ENCODE results near the gene SNRNP200. TPM values are rescaled to one million over a fixed set of nuclear protein-coding genes. Genes with fewer than 3 reads are reported as not detected.

Gene SNRNP200
- total RNA-seq, 2 experiments from 2014 or later, result 170 to 182 TPM

DNA sequence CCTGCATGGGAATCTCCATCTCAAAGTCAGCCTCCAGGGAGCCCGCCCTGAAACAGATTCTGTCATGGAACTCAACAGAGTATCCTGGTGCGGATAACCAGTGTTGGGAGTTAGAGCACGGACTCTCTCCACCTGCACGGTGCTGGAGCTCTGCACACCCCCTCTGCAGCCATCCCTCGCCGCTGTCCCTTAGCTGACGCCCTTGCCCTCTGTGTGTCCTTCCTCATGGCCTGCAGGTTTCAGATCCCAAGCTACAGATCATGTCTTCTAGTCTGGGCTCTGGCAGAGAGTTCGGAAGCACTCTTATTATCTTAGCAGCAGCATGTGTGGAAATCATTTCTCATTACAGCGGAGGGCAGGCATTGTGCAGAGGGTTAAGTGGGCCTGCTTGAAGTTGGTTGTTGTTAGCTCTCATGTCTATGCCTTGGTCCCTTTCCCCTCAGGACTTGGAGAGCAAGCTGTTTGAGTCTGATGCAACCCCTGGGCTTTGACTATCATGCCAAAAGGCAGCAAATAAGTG lies 65.5 kb downstream of the SNRNP200 start:
- DNase-seq (no peak), ATAC-seq (no peak)
- peaks cover 31% of the 10 kb centered on the region for H3K4me1 Mint-ChIP-seq
- no peak overlapping the region for H3K27ac Mint-ChIP-seq
- H3K9me3 Mint-ChIP-seq (ENCODE audit: low read depth), result no peaks in the 10 kb centered on the region
- no peak overlapping the region for H3K4me3 Mint-ChIP-seq
- no peaks in the 10 kb centered on the region for H3K27me3 Mint-ChIP-seq
- H3K36me3 Mint-ChIP-seq, result peaks cover 2% of the 10 kb centered on the region
- CTCF ChIA-PET, result interaction anchor here (1.0 to 1.9 kb wide), 3 partner anchors 12 to 26 kb away, joined by 4 to 5 read pairs (median 5); no protein-coding TSS in a partner anchor

GRCh38 chr2:96239091-96239490 lies 66.3 kb downstream of the SNRNP200 start:
- no peak overlapping the region for H3K27ac Mint-ChIP-seq
- ATAC-seq (no peak), DNase-seq (no peak)
- CTCF ChIA-PET, result interaction anchor here (1.0 to 1.9 kb wide), 3 partner anchors 11 to 26 kb away, joined by 4 to 5 read pairs (median 5); no protein-coding TSS in a partner anchor
- H3K27me3 Mint-ChIP-seq, result no peaks in the 10 kb centered on the region
- H3K36me3 Mint-ChIP-seq, result no peaks in the 10 kb centered on the region
- no peaks in the 10 kb centered on the region for H3K9me3 Mint-ChIP-seq (ENCODE audit: low read depth)
- H3K4me3 Mint-ChIP-seq, result no peak overlapping the region
- H3K4me1 Mint-ChIP-seq, result peaks cover 29% of the 10 kb centered on the region

DNA sequence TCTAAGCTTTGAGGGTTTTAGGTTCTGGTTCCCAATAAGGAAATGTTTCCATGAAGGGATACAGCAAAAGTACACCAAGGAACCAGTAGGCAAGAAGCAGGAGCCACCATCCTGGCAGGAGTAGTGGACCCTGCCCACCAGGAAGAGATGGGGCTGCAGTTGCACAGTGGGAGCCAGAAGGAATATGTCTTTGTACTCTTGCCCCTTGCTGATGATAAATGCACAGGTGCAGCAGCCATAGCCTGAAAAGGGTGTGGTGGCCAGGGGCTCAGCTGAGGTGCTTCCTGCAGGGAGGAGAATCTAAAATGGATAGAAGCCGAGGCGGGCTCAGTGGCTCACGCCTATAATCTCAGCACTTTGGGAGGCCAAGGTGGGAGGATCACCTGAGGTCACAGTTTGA lies 67.1 kb downstream of the SNRNP200 start:
- CTCF ChIA-PET, result interaction anchor here (1.9 kb wide), 1 partner anchor 10 kb away, joined by 5 read pairs; no protein-coding TSS in a partner anchor
- no peak overlapping the region for H3K4me3 Mint-ChIP-seq
- no peaks in the 10 kb centered on the region for H3K27me3 Mint-ChIP-seq
- DNase-seq (no peak), ATAC-seq (no peak)
- no peaks in the 10 kb centered on the region for H3K9me3 Mint-ChIP-seq (ENCODE audit: low read depth)
- no peak overlapping the region for H3K27ac Mint-ChIP-seq
- H3K36me3 Mint-ChIP-seq, result no peaks in the 10 kb centered on the region
- H3K4me1 Mint-ChIP-seq, result peaks cover 27% of the 10 kb centered on the region

DNA sequence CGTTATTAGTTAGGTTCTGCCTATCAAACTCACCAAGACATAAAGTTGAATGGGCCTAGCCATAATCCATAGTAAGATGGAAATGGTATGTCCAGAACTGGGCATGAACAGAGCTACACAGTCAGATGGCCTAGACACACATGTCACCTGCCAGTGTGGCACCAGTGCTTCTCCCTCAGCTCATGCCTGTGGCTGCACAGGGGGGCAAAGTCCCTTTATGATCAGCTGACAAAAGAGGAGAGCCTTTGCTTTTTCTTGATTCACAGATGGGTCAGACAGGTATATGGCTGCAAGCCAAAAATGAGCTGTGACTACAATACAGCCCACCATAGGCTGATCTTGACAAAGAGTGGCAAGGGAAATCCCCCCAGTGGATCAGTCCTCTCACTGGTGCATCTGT lies 68.5 kb downstream of the SNRNP200 start:
- no peaks in the 10 kb centered on the region for H3K9me3 Mint-ChIP-seq (ENCODE audit: low read depth)
- H3K27ac Mint-ChIP-seq, result no peak overlapping the region
- ATAC-seq, result no peak
- no peak for DNase-seq
- H3K27me3 Mint-ChIP-seq, result no peaks in the 10 kb centered on the region
- CTCF ChIA-PET, result no interaction called here
- H3K4me3 Mint-ChIP-seq, result no peak overlapping the region
- H3K4me1 Mint-ChIP-seq, result peaks cover 13% of the 10 kb centered on the region
- no peaks in the 10 kb centered on the region for H3K36me3 Mint-ChIP-seq

DNA sequence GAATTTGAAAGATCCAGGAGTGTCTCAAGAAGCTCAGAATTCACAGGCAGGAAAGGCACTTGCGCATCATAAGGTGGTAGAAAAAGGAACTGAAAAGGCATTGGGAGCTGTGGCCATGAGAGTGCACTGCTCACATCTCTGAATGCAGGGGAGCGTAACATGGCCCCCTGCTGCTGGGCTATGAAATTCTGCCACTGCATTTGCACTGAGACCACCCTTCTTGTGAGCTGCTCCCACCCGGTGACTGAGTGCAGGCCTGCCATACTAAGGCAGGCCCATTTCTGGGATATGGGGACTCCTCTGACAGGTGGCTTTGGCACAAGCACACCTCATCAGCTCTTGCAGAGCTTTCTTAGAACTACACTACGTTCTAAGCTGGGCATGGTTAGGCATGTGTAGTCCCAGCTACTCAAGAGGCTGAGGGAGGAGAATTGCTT lies 71.4 kb downstream of the SNRNP200 start:
- no peaks in the 10 kb centered on the region for H3K4me1 Mint-ChIP-seq
- H3K27me3 Mint-ChIP-seq, result no peaks in the 10 kb centered on the region
- no peaks in the 10 kb centered on the region for H3K36me3 Mint-ChIP-seq
- CTCF ChIA-PET, result interaction anchor here (1.0 to 1.6 kb wide), 3 partner anchors 8 to 276 kb away, joined by 3 to 5 read pairs (median 4); no protein-coding TSS in a partner anchor
- H3K4me3 Mint-ChIP-seq, result no peak overlapping the region
- ATAC-seq (no peak), DNase-seq (no peak)
- H3K27ac Mint-ChIP-seq, result no peak overlapping the region
- H3K9me3 Mint-ChIP-seq (ENCODE audit: low read depth), result no peaks in the 10 kb centered on the region

- Mint-ChIP-seq H3K27me3 (no peaks in the 10 kb centered on the region), H3K9me3 (ENCODE audit: low read depth) (no peaks in the 10 kb centered on the region), H3K27ac (no peak overlapping the region), H3K4me1 (no peaks in the 10 kb centered on the region), H3K36me3 (no peaks in the 10 kb centered on the region), H3K4me3 (no peak overlapping the region)
- DNase-seq (no peak), ATAC-seq (no peak)
- CTCF ChIA-PET, result interaction anchor here (1.0 to 1.6 kb wide), 5 partner anchors 9 to 277 kb away, joined by 3 to 5 read pairs (median 4); no protein-coding TSS in a partner anchor
Measured at GRCh38 chr2:96233436-96233835, 71.9 kb downstream of the SNRNP200 start.

- Mint-ChIP-seq H3K9me3 (ENCODE audit: low read depth) (no peaks in the 10 kb centered on the region), H3K4me3 (no peak overlapping the region), H3K27ac (no peak overlapping the region), H3K4me1 (no peaks in the 10 kb centered on the region), H3K27me3 (no peaks in the 10 kb centered on the region), H3K36me3 (no peaks in the 10 kb centered on the region)
- DNase-seq (no peak), ATAC-seq (no peak)
- CTCF ChIA-PET, result interaction anchor here (0.6 kb wide), 1 partner anchor 57 kb away, joined by 3 read pairs; no protein-coding TSS in a partner anchor
Measured at GRCh38 chr2:96231316-96231715, 74.0 kb downstream of the SNRNP200 start.

DNA sequence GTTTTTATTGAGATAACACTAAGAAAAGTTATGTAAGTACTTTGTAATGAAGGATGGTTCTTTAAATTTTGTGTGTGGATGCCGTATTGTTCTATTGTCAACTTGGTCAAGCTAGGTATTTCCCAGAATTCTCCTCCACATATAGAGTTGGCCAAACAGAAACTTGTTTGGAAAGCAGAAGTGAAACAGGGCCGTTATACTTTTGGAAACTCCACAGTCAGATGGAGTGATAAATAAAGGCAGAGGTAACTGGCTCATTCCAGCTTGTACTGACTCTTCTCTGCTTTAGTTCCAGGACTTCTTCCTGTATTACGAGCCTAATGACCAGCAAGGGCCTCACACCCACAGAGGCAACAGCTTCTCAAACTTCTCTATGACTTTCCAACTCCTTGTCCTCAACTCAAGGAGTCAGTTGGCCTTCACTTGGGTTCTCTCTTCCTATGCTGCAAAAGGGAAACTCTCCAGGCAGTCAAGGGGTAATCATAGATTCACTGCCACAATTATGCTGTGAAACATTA lies 80.3 kb downstream of the SNRNP200 start:
- Mint-ChIP-seq H3K36me3 (no peaks in the 10 kb centered on the region), H3K9me3 (ENCODE audit: low read depth) (no peaks in the 10 kb centered on the region), H3K4me1 (peaks cover 5% of the 10 kb centered on the region), H3K27ac (no peak overlapping the region), H3K4me3 (no peak overlapping the region), H3K27me3 (no peaks in the 10 kb centered on the region)
- CTCF ChIA-PET, result no interaction called here
- DNase-seq, result no peak
- ATAC-seq, result no peak

Other genes starting within 250 kb of the SNRNP200 start
- gene ADRA2B, start 189.0 kb downstream of the SNRNP200 start, total RNA-seq, result under 1 TPM; 0.09 to 0.15 TPM
- gene ASTL, start 167.0 kb downstream of the SNRNP200 start, total RNA-seq, result 1 to 10 TPM; 1.9 to 6.4 TPM
- gene DUSP2, start 160.1 kb downstream of the SNRNP200 start, total RNA-seq, result 10 to 100 TPM; 32.0 to 53.6 TPM
- gene STARD7, start 96.7 kb downstream of the SNRNP200 start, total RNA-seq, result 100 to 1,000 TPM; 131 to 180 TPM
- gene TMEM127, start 39.5 kb downstream of the SNRNP200 start, total RNA-seq, result 10 to 100 TPM; 32.7 to 36.9 TPM
- 10 to 100 TPM; 67.0 to 76.8 TPM for gene CIAO1, start 39.3 kb downstream of the SNRNP200 start, total RNA-seq
- gene ITPRIPL1, start 19.8 kb upstream of the SNRNP200 start, total RNA-seq, result 10 to 100 TPM; 53.2 to 56.9 TPM
- gene NCAPH, start 30.2 kb upstream of the SNRNP200 start, total RNA-seq, result 100 to 1,000 TPM; 115 to 117 TPM
- gene NEURL3, start 199.8 kb upstream of the SNRNP200 start, total RNA-seq, result under 1 TPM; 0.38 to 0.52 TPM
- gene ARID5A, start 231.2 kb upstream of the SNRNP200 start, total RNA-seq, result 10 to 100 TPM; 57.9 to 70.5 TPM

All from activated CD8-positive, alpha-beta memory T cell treated with anti-CD3 and anti-CD28 coated beads, Interleukin-2, amount 10 ng/mL, durations not matched to agents 7 days and 5 days (primary cell).